Hepatocyte (in vitro differentiated cells): ENCODE results near the gene TUBA1C. TPM values are rescaled to one million over a fixed set of nuclear protein-coding genes. Genes with fewer than 3 reads are reported as not detected.
A peak's percentile ranks its signal among the peaks of the same experiment; 100 is the strongest.

Experiments
- DNase-seq: peaks from one replicate; pipeline ENCODE4 v3.0.0-alpha.2; 2016; ENCODE audit warnings: low spot score
- H2AFZ ChIP-seq: fragments of 200-600 bp; sonication (generic); 2 replicates; pipeline ENCODE4 v1.6.0; 2016; ENCODE audit warnings: antibody characterized with exemption, mild to moderate bottlenecking
- H3K27ac ChIP-seq: fragments of 200-600 bp; sonication (generic); 2 replicates; pipeline ENCODE4 v1.5.1; 2016; ENCODE audit warnings: mild to moderate bottlenecking
- H3K27me3 ChIP-seq: fragments of 200-600 bp; sonication (generic); 2 replicates; pipeline ENCODE4 v1.6.1; 2016
- H3K36me3 ChIP-seq: fragments of 200-600 bp; sonication (generic); replicated peaks from 2 replicates; pipeline ENCODE4 v1.5.1; 2016; ENCODE audit warnings: low read depth; ENCODE audit not compliant: insufficient read depth
- H3K4me1 ChIP-seq: fragments of 200-600 bp; sonication (generic); 2 replicates; pipeline ENCODE4 v1.5.1; 2016; ENCODE audit warnings: mild to moderate bottlenecking, moderate library complexity; ENCODE audit not compliant: insufficient read depth
- H3K4me2 ChIP-seq: fragments of 200-600 bp; sonication (generic); 2 replicates; pipeline ENCODE4 v1.6.0; 2016
- H3K4me3 ChIP-seq: fragments of 200-600 bp; sonication (generic); 2 replicates; pipeline ENCODE4 v1.5.1; 2016; ENCODE audit warnings: mild to moderate bottlenecking
- H3K79me2 ChIP-seq: fragments of 200-600 bp; sonication (generic); 2 replicates; pipeline ENCODE4 v1.6.0; 2017; ENCODE audit warnings: mild to moderate bottlenecking
- H3K9me2 ChIP-seq: fragments of 200-600 bp; sonication (generic); replicated peaks from 2 replicates; pipeline ENCODE4 v1.6.0; 2017; ENCODE audit warnings: mild to moderate bottlenecking; ENCODE audit not compliant: insufficient read depth
- H3K9me3 ChIP-seq: fragments of 200-600 bp; sonication (generic); 2 replicates; pipeline ENCODE4 v1.5.1; 2016; ENCODE audit warnings: low read depth, mild to moderate bottlenecking
- H4K20me1 ChIP-seq: fragments of 200-600 bp; sonication (generic); 2 replicates; pipeline ENCODE4 v1.6.0; 2016; ENCODE audit warnings: mild to moderate bottlenecking; ENCODE audit not compliant: insufficient read depth, poor library complexity, severe bottlenecking
- EZH2 ChIP-seq: fragments of 200-600 bp; sonication (generic); IDR thresholded peaks from 2 replicates; pipeline ENCODE4 v1.6.1; 2016; ENCODE audit warnings: antibody characterized with exemption, mild to moderate bottlenecking, borderline replicate concordance
- EZH2phosphoT487 ChIP-seq: fragments of 200-600 bp; sonication (generic); IDR thresholded peaks from one replicate; pipeline ENCODE4 v1.6.1; 2018; ENCODE audit warnings: antibody characterized with exemption, mild to moderate bottlenecking, low read depth, moderate library complexity; ENCODE audit not compliant: unreplicated experiment, severe bottlenecking
- WGBS: methylation state at CpG from one replicate; pipeline ENCODE4 v1.1.6; 2016; ENCODE audit warnings: low lambda C conversion rate; ENCODE audit errors: missing lambda C conversion rate; 5-methylcytosine and 5-hydroxymethylcytosine counted together
- polyA plus RNA-seq: library from polyadenylated mRNA; unstranded; fragments of >200 nt; fragmentation: Nextera tagmentation; extraction: Ambion mirVana; gene quantifications from 2 replicates; pipeline ENCODE4 v1.2.1, GENCODE V29; 2016
- total RNA-seq: library from RNA; depleted of rRNA; stranded (reverse); fragments of >200 nt; gene quantifications from 2 replicates; pipeline ENCODE4 v1.2.3, GENCODE V29; 2014
- TF ChIP-seq, protein P1 (sequence below): fragments of 200-600 bp; sonication (generic); IDR thresholded peaks from 2 replicates; pipeline ENCODE4 v1.5.1; 2016; ENCODE audit warnings: antibody characterized with exemption, mild to moderate bottlenecking; ENCODE audit not compliant: poor library complexity

TUBA1C gene
- total RNA-seq (422 and 528 TPM in 2 replicates), polyA plus RNA-seq (198 and 252 TPM in 2 replicates)

DNA sequence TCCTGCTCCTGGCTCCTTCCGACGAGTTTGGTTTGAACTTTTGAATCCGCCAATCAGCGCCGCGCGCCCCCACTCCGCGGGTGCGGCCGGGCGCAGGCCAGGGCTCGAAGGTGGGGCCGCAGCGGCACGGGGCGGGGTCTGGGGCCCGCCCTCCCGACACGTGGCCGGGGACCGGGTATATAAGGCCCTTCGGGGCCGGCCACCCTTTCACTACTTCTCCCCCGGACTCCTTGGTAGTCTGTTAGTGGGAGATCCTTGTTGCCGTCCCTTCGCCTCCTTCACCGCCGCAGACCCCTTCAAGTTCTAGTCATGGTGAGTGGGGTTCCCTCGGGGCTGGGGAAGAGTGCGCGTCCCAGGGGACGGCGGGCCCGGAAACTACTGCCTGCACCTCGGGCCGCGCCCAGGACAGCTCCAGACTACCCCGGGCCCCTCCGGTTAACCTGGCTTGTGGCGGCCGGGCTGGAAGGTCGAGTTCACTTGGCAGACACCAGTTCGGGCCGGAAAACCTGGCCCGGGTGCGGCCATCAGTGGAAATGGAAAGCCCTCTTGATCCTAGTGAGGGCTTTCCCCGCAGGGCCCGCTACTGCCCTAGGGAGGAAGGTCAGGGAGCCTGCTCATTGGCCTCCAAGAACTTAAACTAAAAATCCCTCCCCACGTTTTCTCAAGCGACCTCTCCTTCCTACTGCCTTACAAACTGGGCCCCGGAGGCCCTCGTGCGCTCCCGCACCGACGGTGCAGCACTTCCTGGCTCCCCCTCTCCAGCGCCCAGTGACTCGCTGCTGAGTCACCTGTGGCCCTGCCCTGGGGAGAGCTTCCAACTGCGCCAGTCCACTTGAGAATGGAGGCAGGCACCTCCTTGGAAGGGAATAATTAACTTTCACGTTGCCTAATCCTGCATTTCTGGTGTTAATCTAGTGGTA, at the start of gene TUBA1C:
Gene TUBA1C, plus strand, starts transcription at position 210 of the 920 bp plus-strand sequence. Its CDS starts 100 bp downstream, at position 310.
- Histone ChIP-seq H3K9me2 (no peaks in the 10 kb centered on the region), H3K4me3 (peak within 1 kb of the TSS; percentile 77), H2AFZ (peak within 1 kb of the TSS; percentile 71), H3K9me3 (no peaks in the 10 kb centered on the region), H3K27me3 (no peaks in the 10 kb centered on the region), H3K27ac (peak within 1 kb of the TSS; percentile 99), H3K79me2 (peaks cover 46% of the 10 kb centered on the region), H3K4me2 (peak within 1 kb of the TSS; percentile 80), H3K4me1 (peaks cover 16% of the 10 kb centered on the region), H3K36me3 (no peaks in the 10 kb centered on the region), H4K20me1 (peaks cover 27% of the 10 kb centered on the region)
- WGBS = 1% methylated on average over 56 of the region's 61 CpGs
- peak; percentile 97 for DNase-seq
- TF ChIP-seq, protein P1, sequence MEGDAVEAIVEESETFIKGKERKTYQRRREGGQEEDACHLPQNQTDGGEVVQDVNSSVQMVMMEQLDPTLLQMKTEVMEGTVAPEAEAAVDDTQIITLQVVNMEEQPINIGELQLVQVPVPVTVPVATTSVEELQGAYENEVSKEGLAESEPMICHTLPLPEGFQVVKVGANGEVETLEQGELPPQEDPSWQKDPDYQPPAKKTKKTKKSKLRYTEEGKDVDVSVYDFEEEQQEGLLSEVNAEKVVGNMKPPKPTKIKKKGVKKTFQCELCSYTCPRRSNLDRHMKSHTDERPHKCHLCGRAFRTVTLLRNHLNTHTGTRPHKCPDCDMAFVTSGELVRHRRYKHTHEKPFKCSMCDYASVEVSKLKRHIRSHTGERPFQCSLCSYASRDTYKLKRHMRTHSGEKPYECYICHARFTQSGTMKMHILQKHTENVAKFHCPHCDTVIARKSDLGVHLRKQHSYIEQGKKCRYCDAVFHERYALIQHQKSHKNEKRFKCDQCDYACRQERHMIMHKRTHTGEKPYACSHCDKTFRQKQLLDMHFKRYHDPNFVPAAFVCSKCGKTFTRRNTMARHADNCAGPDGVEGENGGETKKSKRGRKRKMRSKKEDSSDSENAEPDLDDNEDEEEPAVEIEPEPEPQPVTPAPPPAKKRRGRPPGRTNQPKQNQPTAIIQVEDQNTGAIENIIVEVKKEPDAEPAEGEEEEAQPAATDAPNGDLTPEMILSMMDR = no peak
- TF ChIP-seq EZH2phosphoT487 = no peak
- no peak for TF ChIP-seq EZH2

DNA sequence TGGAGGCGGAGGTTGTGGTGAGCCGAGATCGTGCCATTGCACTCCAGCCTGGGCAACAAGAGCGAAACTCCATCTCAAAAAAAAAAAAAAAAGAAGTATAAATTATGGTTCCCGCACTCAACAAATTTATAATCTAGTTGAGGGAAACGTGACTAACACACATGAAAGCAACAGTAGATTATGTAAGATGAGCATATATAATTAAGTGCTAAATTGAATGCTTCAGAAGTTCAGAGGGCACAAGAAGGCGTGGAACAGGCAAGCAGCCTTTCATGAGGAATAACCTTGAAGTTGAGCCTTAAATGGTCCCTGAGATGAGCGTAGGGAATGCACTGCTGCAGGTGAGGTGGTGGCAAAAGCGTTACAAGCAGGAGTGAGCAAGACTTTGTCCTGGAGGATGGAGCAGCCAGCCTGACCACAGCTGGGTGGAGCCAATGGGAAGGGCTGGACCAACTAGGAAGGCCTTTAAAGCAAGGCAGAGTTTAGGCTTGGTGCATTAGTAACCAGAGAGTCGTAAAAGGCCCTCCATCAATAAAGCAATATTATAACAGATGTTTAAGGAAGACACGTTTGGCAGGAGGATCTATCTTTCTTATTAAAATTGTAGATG, 45.4 kb upstream of the TUBA1C start:
- no peak overlapping the region for H2AFZ ChIP-seq
- TF ChIP-seq EZH2 (no peak), EZH2phosphoT487 (no peak)
- TF ChIP-seq, protein P1 = no peak

DNA sequence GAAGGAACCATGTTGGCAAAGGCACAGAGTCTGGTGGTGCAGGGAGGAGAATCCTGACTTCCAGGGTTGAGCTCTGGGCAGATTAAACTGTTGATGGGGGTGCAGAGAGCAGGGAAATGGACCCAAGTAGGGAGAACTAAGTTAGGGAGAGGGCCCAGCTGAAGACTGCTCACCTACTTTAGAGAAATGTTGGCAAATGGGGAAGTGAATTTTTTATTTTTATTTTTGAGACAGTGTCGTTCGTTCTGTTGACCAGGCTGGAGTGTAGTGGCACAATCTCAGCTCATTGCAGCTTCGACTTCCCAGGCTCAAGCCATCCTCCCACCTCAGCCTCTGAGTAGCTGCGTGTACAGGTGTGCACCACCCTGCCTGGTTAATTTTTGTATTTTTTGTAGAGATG, 43.9 kb upstream of the TUBA1C start:
- no peaks in the 10 kb centered on the region for H3K4me1 ChIP-seq
- TF ChIP-seq EZH2 (no peak), EZH2phosphoT487 (no peak)
- TF ChIP-seq, protein P1 = no peak
- H2AFZ ChIP-seq = no peak overlapping the region
- H3K27me3 ChIP-seq = no peaks in the 10 kb centered on the region
- H3K4me2 ChIP-seq = no peak overlapping the region
- no peak for DNase-seq
- WGBS = 94% methylated on average over 4 of the region's 4 CpGs
- no peak overlapping the region for H3K4me3 ChIP-seq
- H4K20me1 ChIP-seq = no peaks in the 10 kb centered on the region
- H3K9me3 ChIP-seq = no peaks in the 10 kb centered on the region
- no peaks in the 10 kb centered on the region for H3K79me2 ChIP-seq
- no peaks in the 10 kb centered on the region for H3K36me3 ChIP-seq
- no peaks in the 10 kb centered on the region for H3K9me2 ChIP-seq
- H3K27ac ChIP-seq = no peak overlapping the region

More for the DNA sequence above, 45.4 kb upstream of the TUBA1C start:
- Histone ChIP-seq H3K9me3 (no peaks in the 10 kb centered on the region), H3K36me3 (no peaks in the 10 kb centered on the region), H3K9me2 (no peaks in the 10 kb centered on the region), H3K4me2 (no peak overlapping the region), H3K27ac (no peak overlapping the region), H3K4me3 (no peak overlapping the region), H4K20me1 (no peaks in the 10 kb centered on the region), H3K27me3 (no peaks in the 10 kb centered on the region), H3K79me2 (no peaks in the 10 kb centered on the region), H3K4me1 (peaks cover 6% of the 10 kb centered on the region)
- DNase-seq = no peak
- WGBS = 81% methylated on average over 11 of the region's 11 CpGs
